ENCODE data around the gene RBFOX1. TPM values are rescaled to one million over a fixed set of nuclear protein-coding genes. Genes with fewer than 3 reads are reported as not detected.

Gene RBFOX1
- total and polyA plus RNA-seq, 2 donors (not counting 1 experiment from before 2014, with no cell fraction given), result not detected

- Mint-ChIP-seq H3K27me3 (no peaks in the 10 kb centered on the region), H3K4me1 (no peaks in the 10 kb centered on the region), H3K9me3 (ENCODE audit: insufficient read depth) (peaks cover 3% of the 10 kb centered on the region), H3K27ac (no peak overlapping the region), H3K4me3 (no peak overlapping the region)
- H2AFZ ChIP-seq (ENCODE audit: insufficient read depth, low read depth, low read length, poor library complexity, severe bottlenecking), result no peak overlapping the region
- ChIA-PET POLR2A (no interaction called here), CTCF (no interaction called here)
- H3K27me3 ChIP-seq (replicated peaks in 1 of 4; ENCODE audit: control extremely low read depth in 1 of 4, control insufficient read depth in 3 of 4, insufficient read depth in 4 of 4, low read length in 3 of 4), result no peaks in the 10 kb centered on the region
- no peaks in the 10 kb centered on the region for H4K20me1 ChIP-seq (ENCODE audit: control insufficient read depth, insufficient read depth, low read length, poor library complexity, severe bottlenecking)
- no peaks in the 10 kb centered on the region for H3K36me3 ChIP-seq (replicated peaks in 1 of 2; ENCODE audit: control extremely low read depth in 1 of 2, control insufficient read depth in 1 of 2, extremely low read depth in 1 of 2, insufficient read depth in 2 of 2, low read length in 1 of 2)
- H3K27ac ChIP-seq (ENCODE audit: low read length in 2 of 2), result no peak overlapping the region
- no peak for DNase-seq
- no peak for ATAC-seq (ENCODE audit: low read depth)
- intact Hi-C loops (cut with micrococcal nuclease), result no loop called here
- H3K4me1 ChIP-seq (ENCODE audit: control insufficient read depth in 2 of 2, insufficient read depth in 2 of 2, low read length in 2 of 2), result no peaks in the 10 kb centered on the region
- H3K4me2 ChIP-seq (replicated peaks; ENCODE audit: low read depth, low read length, poor library complexity, severe bottlenecking), result no peak overlapping the region
- TF ChIP-seq EZH2 (IDR thresholded peaks at IDR 0.05; ENCODE audit: borderline replicate concordance, insufficient read depth, low read depth, low read length, poor library complexity, severe bottlenecking) (no peak), CTCF (IDR thresholded peaks at IDR 0.05) (no peak)
- H3K79me2 ChIP-seq (ENCODE audit: control insufficient read depth, insufficient read depth, low read length), result no peaks in the 10 kb centered on the region
- no peak overlapping the region for H3K9ac ChIP-seq (ENCODE audit: low read length)
- peaks cover 0 to 6% (median 0%) of the 10 kb centered on the region in 3 donors for H3K9me3 ChIP-seq (ENCODE audit: control extremely low read depth in 1 of 3, control insufficient read depth in 2 of 3, insufficient read depth in 1 of 3, low read length in 2 of 3)
- 91% methylated on average over 7 of the region's 8 CpGs for WGBS (ENCODE audit: insufficient coverage)
- H3K4me3 ChIP-seq (ENCODE audit: control extremely low read depth in 1 of 5, extremely low read depth in 1 of 5, insufficient read depth in 1 of 5, low read depth in 2 of 5, low read length in 4 of 5), result no peak overlapping the region
Measured at GRCh38 chr16:7579454-7579853, 246.8 kb downstream of the RBFOX1 start.

DNA sequence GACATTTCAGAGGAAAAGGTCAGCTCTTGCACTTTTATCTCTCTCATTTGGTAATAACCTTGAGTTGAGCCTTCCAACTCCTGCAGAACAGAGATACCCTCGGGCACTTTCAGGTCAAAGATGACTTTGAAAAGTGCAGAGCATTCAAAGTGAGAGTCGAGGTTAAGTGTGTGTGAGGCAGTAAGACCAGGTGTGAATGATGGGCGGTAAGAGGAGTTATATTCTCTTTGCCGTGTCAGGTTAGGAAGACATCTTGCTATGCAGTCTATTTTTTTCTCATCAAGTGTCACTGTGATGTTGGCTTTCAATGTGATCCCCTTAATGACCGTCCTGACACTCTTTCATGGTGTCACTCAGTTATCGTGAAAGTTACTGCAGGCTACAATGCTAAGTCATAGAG, 248.5 kb downstream of the RBFOX1 start:
- POLR2A ChIA-PET, result no interaction called here

More for the DNA sequence above, 248.5 kb downstream of the RBFOX1 start:
- Mint-ChIP-seq H3K9me3 (ENCODE audit: insufficient read depth) (peaks cover 4% of the 10 kb centered on the region), H3K27ac (no peak overlapping the region), H3K27me3 (no peaks in the 10 kb centered on the region), H3K4me3 (no peak overlapping the region), H3K4me1 (no peaks in the 10 kb centered on the region)
- H3K27me3 ChIP-seq (replicated peaks in 1 of 4; ENCODE audit: control extremely low read depth in 1 of 4, control insufficient read depth in 3 of 4, insufficient read depth in 4 of 4, low read length in 3 of 4), result no peaks in the 10 kb centered on the region
- H3K9ac ChIP-seq (ENCODE audit: low read length), result no peak overlapping the region
- TF ChIP-seq CTCF (IDR thresholded peaks at IDR 0.05), result no peak
- no peak for TF ChIP-seq EZH2 (IDR thresholded peaks at IDR 0.05; ENCODE audit: borderline replicate concordance, insufficient read depth, low read depth, low read length, poor library complexity, severe bottlenecking)
- H4K20me1 ChIP-seq (ENCODE audit: control insufficient read depth, insufficient read depth, low read length, poor library complexity, severe bottlenecking), result no peaks in the 10 kb centered on the region
- intact Hi-C loops (cut with micrococcal nuclease), result no loop called here
- no peak for DNase-seq
- no peaks in the 10 kb centered on the region for H3K4me1 ChIP-seq (ENCODE audit: control insufficient read depth in 2 of 2, insufficient read depth in 2 of 2, low read length in 2 of 2)
- no peak for ATAC-seq (ENCODE audit: low read depth)
- H3K27ac ChIP-seq (ENCODE audit: low read length in 2 of 2), result no peak overlapping the region
- H3K9me3 ChIP-seq (ENCODE audit: control extremely low read depth in 1 of 3, control insufficient read depth in 2 of 3, insufficient read depth in 1 of 3, low read length in 2 of 3), result peaks cover 0 to 6% (median 0%) of the 10 kb centered on the region in 3 donors
- H3K79me2 ChIP-seq (ENCODE audit: control insufficient read depth, insufficient read depth, low read length), result no peaks in the 10 kb centered on the region
- H3K4me2 ChIP-seq (replicated peaks; ENCODE audit: low read depth, low read length, poor library complexity, severe bottlenecking), result no peak overlapping the region
- CTCF ChIA-PET, result no interaction called here
- no peaks in the 10 kb centered on the region for H3K36me3 ChIP-seq (replicated peaks in 1 of 2; ENCODE audit: control extremely low read depth in 1 of 2, control insufficient read depth in 1 of 2, extremely low read depth in 1 of 2, insufficient read depth in 2 of 2, low read length in 1 of 2)
- 89% methylated on average over 6 of the region's 6 CpGs for WGBS (ENCODE audit: insufficient coverage)
- H3K4me3 ChIP-seq (ENCODE audit: control extremely low read depth in 1 of 5, extremely low read depth in 1 of 5, insufficient read depth in 1 of 5, low read depth in 2 of 5, low read length in 4 of 5), result no peak overlapping the region
- H2AFZ ChIP-seq (ENCODE audit: insufficient read depth, low read depth, low read length, poor library complexity, severe bottlenecking), result no peak overlapping the region
